HCEC 1CT (cell line): ENCODE measurements around the gene PLA2G4B.

Experiments used
- DNase-seq: peaks from one replicate; pipeline ENCODE4 v3.0.0-alpha.2; 2017

PLA2G4B gene

GRCh38 chr15:41809526-41810220 lies 29.0 kb upstream of the PLA2G4B start:
- no peak for DNase-seq

GRCh38 chr15:41810651-41811431 lies 27.8 kb upstream of the PLA2G4B start:
- no peak for DNase-seq

GRCh38 chr15:41811432-41812195 lies 27.0 kb upstream of the PLA2G4B start:
- DNase-seq = peak; percentile 77

DNA sequence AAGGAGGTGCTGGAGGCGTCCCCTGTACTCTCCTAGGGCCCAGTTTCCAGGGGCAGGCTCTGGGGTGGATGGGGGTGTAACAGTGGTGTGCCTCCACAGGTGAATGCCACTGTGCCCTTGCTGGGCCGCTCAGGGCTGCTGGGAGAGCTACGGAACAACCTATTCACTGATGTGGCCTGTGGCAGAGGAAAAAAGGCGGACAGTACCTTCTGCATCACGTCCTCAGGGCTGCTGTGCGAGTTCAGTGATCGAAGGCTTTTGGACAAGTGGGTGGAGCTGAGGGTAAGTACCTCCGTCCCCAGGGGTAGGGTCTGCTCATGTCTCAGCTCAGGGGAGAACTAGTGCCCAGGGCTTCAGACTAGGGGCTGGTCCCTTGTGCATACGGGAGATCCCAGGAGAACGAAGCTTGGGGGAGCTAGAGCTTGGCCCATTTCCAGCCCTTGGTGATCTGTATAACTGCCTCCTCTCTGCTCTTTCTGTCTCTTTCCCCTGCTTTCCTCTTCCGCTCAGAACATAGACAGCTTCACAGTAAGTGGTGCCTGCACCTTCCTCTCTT lies 25.7 kb upstream of the PLA2G4B start:
- DNase-seq = no peak

DNA sequence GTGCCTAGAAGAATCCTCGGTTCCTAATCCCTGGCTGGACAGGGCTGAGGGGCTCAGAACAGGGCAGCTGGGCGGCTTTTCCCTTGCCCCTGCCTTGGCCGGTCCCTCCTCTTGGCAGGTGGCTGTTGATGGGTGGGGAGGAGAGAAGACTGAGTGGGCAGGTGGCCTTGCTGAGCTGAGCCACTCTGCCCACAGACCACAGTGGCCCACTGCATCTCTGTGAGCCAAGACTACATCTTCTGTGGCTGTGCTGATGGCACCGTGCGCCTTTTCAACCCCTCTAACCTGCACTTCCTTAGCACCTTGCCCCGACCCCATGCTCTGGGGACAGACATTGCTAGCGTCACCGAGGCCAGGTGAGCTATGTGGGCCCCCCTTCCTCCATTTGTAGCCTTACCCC lies 25.2 kb upstream of the PLA2G4B start:
- DNase-seq = no peak

- no peak for DNase-seq
These were observed 24.1 kb upstream of the PLA2G4B start for GRCh38 chr15:41814534-41814933.

GRCh38 chr15:41816788-41817187 lies 21.9 kb upstream of the PLA2G4B start:
- no peak for DNase-seq

- DNase-seq = no peak
These were observed 21.3 kb upstream of the PLA2G4B start for GRCh38 chr15:41817327-41817726.

- no peak for DNase-seq
These were observed 20.9 kb upstream of the PLA2G4B start for GRCh38 chr15:41817781-41818180.

DNA sequence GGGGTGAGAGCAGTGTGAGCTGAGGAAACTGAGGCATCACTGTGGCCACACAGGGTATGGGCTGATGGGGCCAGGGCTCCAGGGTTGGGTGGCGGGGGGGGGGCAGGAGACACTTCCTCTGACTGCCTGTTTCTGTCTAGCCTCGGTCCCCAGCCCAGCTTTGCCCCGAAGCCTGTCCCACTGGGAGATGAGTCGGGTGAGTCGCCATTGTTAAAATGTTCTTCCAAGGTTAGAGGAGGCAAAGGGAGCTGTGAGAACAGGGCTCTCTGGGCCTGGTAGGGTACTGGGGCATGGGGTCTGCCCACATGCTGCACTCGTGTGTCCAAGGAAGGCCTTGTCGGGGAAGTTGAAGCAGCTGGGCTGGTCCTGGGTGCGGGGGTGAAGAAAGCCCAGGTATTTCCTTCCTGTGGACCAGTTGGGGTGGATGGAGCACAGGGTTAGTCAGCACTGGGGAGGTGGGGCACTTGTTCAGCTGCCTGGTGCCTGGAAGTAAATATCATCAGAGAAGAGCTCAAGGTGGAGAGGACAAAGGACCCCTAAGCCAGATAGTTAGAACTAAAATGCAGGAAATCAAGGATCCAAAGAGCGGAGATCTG lies 19.1 kb upstream of the PLA2G4B start:
- DNase-seq = no peak

DNA sequence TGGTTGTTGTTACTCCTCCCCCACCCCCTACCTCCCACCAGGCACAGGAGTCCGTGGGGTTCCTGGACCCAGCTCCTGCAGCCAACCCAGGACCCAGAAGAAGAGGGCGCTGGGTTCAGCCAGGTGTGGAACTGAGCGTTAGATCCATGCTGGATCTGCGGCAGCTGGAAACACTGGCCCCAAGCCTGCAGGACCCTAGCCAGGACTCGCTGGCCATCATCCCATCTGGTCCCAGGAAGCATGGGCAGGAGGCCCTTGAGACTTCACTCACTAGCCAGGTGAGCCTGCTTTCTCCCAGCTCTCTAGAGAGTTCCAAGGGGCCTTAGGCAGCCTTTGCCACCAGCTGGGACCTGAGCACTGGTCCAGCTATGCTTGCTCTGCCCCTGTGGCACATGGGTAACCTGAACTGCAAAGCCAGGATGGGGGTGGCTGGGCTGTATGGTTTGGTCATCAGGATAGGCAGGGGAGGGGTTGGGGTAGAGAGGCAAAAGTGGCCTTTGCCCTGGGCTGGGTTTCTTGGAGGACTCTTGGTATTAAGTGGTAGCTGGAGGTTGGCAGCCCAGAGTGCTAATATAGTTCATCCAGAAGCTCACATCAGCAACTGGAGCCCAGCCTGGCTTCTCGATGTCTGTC lies 17.7 kb upstream of the PLA2G4B start:
- DNase-seq = no peak

DNA sequence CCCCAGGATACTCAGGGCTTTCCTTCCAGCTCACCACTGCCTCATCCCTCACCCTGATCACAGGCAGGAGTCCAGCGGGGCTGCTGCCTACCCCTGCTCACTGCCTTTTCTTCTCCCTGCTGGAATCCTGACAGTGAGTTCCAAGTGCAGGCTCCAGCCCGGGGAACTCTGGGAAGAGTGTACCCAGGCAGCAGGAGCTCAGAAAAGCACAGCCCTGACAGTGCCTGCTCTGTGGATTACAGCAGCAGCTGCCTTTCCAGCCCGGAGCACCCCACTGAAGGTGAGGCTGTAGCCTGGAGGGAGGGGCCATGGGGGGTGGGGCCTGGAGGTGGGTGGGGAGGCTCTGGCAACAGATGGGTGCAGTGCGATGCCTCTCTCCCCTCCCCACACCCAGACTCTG lies 16.8 kb upstream of the PLA2G4B start:
- DNase-seq = no peak

DNA sequence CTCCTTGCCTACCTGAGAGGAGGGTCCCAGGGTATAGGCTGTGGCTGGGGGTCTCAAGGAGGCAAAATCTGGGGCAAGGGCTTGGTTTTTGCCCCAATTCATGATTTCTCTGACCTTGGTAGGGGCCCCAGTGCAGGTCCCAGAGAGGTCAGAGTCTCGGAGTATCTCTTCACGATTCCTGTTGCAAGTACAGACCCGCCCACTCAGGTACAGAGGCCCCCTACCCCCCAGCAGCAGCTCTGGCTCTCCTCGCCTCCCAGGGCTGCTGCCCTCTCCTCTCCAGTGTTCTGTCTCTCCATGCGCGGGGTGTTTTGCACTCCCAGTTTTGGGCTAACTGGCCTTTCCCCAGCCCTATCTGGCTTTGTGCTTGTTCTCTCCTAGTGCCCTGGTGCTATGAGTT lies 16.2 kb upstream of the PLA2G4B start:
- DNase-seq = no peak

DNA sequence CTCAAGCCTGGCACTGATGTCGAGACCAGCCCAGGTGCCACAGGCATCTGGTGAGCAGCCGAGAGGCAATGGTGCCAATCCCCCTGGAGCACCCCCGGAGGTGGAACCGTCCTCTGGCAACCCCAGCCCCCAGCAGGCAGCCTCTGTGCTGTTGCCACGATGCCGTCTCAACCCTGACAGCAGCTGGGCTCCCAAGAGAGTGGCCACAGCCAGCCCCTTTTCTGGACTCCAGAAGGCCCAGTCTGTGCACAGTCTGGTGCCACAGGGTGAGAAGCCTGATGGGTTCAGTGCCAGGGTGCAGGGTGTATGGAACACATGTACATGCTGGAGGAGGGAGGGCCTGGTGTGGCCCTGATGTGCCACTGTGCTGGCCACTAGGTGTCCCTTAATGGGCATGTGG lies 15.7 kb upstream of the PLA2G4B start:
- DNase-seq = no peak

DNA sequence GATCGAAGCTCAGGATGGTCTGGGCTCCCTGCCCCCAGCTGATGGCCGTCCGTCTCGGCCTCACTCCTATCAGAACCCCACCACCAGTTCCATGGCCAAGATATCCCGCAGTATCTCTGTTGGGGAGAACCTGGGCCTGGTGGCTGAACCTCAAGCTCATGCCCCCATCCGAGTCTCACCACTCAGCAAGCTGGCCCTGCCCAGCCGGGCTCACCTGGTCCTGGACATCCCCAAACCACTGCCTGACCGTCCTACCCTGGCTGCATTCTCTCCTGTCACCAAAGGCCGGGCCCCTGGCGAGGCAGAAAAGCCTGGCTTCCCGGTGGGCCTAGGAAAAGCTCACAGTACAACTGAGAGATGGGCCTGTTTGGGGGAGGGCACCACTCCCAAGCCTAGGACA lies 15.1 kb upstream of the PLA2G4B start:
- no peak for DNase-seq

DNA sequence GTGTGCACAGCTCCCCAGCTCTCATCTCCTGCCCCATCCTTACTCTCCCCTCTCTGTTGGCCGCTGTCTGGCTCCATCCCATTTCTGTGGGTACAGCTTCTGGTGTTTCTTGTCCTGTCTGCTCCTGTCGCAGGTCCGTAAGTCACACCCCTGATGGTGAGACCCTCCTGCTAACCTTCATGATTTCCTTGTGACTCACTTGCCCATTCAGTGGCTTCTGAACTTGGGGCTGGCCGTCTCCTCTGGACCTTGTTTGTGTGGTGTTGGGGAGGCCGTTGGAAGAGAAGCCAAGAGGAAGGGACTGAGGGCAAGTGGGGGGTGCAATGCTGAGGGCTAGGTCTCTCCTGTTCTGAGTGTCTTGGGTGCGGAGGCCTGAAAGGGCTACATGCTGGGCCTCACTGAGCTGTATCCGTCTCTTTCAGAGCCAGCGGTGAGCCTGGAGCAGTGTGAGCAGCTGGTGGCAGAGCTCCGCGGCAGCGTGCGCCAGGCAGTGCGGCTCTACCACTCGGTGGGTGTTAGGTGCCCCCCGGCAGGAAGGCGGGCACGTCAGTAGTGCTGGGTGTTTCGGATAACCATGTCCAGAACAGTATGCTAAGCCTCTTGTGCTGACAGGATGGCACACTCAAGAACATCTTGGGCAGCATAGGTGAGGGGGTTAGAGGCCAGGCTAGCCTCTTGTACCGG lies 14.4 kb upstream of the PLA2G4B start:
- DNase-seq = no peak

DNA sequence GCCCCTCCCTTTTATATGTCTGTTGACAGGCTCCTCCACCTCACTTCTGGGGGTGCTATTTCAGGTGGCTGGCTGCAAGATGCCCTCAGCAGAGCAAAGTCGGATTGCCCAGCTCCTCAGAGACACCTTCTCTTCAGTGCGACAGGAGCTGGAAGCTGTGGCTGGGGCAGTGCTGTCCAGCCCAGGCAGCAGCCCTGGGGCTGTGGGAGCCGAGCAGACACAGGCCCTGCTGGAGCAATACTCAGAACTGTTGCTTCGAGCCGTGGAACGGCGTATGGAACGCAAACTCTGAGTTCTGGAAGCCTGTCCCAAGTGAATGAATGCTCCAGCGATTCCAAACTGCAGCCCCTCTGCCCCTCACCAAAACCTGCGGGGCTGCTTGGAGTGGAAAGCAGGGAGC lies 13.5 kb upstream of the PLA2G4B start:
- no peak for DNase-seq

- no peak for DNase-seq
These were observed 12.8 kb upstream of the PLA2G4B start for GRCh38 chr15:41825572-41826535.

DNA sequence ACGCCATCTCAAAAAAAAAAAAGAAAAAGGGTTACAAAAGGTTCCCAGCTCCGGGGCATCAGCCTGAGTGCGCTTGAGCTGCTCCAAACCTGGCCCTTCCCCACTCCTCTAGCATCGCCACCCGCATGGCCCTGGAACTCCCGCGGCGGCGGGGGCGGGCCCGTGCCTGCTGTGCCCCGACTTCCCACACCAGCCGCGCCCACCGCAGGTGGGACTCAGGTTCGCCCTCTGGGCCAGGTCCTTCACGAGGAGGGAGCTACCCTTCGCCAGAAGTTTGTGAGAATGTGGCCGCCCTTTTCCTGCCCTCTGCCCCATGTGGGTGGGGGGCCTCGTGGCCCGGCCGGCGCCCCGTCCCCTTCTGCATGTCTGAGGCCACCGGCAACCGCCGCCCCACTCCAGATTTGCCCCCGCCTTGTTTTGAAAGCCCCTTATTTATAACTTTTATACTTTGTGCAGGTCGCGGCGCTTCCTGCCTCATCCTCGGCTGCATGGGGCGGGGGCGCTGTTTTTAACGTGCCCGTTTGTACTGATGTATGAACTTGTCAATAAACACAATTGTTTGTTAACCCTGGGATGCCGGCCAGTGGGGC lies 11.3 kb upstream of the PLA2G4B start:
- no peak for DNase-seq
